NCI-H69 (cell line): ENCODE results near the gene KIAA0513.

ENCODE experiments used
- DNase-seq: peaks from one replicate; lab custom pipeline; 2025; lab: John Stamatoyannopoulos, UW

KIAA0513 gene

DNA sequence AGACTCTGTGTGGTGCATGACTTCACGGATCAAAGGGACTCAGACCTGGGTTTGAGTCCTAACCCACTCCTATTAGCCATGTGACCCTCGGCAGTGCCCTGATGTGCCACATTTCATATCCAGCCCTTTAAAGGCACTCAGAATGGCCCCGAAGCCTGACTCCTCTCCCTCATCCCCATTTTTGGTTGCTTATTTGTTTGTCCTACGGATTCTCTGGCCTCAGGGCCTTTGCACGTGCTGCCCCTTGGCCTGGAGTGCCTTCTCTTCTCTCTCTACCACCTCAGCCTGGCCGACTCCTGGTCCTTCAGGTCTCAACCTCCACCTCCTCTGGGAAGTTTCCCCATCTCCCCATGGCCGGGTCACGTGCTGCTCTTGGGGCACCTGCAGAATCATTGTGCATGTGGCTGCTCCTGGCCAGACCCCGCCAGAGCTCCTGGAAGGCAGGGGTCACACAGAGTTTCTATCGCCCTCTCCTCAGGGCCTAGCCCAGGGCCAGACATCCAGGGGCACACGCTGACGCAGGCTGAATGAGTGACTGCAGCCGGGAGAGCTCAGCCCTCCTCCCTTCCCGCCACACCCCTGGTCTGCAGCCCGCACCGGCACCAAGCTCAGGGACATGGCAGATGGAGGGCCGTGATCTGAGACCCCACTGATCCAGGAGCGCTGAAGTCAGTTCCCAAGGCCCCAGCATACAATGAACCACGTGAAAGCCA is 106.6 kb downstream of the KIAA0513 start:
- DNase-seq, result no peak

DNA sequence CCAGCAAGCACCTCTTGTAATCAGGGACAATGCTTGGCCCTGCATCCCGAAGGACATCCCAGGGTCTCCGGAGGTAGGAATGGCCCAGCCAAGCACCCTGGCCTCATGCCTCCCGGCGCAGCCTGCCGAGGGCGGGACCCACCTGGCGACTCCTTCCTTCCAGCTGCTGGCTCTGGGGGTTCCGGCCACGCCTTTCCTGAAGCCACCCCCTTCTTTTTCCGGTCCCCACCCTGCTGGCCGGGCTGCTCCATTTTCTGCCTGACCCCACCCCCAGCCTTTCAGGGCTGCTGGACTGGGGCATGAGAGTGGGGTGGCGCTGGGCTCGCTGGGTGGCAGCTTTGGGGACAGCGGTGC is 107.2 kb downstream of the KIAA0513 start:
- no peak for DNase-seq

DNA sequence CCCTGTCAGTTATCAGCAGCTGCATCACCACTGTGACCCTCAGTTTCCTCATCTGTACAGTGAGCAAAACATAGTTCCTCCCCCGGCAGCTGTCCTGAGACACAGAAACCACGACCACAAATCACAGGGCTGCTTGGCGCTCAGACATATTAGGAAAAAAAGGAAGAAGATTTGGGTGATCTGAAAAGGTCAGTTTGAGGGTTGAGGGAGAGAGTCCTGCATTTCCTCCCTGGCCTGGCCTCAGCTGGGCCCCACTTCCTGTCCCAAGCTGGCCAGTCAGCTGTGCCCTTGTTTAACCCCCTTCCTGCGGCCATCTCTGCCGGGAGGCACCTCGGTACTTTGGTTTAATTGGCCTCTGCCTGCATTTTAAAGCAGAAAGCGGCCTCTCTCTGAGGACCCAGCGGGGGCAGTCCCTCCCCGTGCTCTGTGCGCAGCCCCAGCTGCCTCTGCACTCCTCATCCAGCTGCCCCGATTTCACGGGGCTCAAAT is 108.7 kb downstream of the KIAA0513 start:
- DNase-seq, result no peak

DNA sequence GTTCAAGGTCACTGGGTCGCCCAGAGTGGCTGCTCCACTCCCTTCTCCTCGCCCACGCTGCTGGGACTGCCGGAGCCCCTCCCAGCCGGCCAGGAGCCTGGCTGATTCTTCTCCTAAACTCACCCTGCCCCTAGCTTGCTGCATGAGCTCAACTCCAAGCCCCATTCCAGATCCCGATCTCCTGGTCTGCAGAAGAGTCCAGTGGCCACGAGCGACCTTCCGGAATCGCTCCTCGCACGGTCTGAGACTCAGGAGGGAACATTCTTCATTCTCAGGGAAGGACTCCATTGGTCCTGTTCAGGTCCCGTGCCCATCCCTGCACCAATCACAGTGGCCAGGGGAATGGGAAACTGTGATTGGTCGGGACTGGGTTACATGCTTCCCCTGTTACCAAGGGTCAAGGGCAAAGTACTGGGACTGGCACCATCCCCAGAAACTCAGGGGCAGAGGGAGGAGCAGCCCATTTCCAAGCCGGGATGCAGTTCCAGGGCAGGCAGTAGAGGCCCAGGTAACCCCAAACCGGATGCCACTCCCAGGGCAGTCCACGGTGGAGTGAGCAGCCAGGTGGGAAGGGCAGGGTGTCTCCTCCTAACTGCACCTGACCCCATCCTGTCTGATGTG is 109.2 kb downstream of the KIAA0513 start:
- DNase-seq, result no peak

DNA sequence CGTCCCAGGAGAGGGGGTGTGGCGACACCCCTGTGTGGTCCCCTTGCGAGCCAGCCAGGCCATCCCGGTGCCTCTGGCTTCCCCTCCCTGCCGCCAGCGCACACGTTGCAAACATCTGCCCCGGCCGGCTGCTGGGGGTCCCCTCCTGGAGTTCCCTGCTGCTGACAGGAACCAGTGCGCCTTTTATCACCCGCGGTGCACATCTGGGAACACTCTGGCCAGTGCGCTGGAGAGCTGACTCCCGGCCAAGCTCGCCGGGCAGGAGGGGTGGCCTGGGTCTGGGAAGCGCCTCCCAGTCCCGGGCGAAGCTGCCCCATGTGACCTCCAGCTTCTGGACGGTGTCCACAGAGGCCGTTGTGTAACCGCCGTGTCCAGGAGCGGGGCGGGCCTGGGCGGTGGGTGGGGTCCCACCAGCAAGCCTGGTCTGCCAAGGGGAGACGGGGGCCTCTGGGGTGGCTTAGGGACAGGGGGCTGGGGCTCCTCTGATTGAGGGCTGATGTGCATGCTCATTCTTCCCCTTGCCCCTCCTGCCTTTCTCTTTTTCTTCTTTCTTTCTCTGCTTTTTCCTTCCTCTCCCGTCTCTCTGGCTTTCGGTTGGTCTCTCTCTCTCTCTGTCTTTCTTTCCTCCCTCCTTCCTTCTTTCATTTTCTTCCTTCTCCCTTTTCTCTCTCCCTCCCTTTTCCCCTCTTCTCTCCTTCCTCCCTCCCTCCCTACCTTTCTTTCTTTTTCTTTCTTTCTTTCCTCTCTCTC is 109.9 kb downstream of the KIAA0513 start:
- no peak for DNase-seq

DNA sequence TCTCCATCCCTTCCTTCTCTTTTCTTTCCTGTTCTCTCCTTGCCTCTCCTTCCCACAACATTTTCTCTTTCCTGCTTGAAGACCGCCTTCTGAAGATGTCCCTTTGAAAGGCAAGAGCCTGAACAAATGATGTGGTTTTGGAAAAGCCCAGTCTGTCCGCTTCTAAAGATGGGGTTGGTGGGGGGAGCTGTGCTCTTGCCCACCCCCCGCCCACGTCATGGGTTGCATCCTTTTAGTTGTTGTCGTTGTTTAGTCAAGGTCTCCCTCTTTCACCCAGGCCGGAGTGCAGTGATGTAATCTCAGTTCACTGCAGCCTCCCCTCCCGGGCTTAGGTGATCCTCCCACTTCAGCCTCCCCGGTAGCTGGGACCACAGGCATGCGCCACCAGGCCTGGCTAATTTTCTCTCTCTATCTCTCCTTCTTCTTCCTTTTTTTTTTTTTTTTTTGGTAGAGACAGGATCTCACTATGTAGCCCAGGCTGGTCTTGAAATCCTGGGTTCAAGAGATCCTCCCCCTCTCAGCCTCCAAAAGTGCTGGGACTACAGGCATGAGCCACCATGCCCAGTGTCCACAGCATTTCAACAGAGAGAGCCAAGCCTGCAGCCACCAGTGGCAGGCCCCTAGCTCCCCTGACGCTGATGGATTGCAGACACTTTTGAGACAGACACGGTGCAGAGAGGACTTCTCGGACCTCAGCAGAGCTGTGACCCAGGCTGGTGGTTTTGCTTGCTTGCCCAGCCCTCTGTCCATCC is 110.7 kb downstream of the KIAA0513 start:
- no peak for DNase-seq

DNA sequence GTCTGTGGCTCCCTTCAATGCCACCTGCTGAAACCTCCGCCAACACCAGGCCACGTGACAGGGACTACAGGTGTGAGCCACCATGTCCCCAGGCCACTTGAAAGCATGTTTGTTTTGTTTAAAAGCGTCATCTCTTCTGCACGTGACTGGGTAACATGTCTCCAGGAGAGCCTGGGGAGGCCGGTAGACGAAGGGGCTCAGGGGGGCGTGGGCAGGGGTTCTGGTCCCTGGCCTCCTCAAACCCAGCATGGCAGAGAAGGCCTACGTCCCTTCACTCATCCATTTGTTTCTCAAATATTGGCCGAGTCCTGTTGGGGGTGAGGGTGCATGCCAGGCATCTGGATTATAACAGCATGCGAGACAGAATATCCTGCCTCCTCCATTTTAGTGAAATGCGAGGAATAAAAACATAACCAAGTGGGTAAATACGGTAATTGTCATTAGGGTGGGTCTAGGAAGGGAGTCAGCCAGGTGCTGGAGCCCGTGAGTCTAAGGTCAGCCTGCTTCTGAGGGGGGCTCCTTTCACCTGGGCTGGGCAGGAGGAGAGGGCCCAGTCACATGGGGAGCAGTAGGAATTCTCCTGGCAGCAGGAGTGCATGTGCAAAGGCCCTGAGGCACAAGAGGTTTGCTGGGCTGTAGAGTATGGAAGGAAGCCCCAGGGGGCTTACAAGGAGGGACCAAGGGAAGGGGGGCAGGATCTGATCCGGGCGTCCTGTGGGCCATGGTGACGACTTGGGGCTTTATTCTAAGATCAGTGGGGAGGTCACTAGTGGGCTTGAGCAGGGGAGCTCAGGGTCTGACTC is 111.4 kb downstream of the KIAA0513 start:
- peak; percentile 67 for DNase-seq

DNA sequence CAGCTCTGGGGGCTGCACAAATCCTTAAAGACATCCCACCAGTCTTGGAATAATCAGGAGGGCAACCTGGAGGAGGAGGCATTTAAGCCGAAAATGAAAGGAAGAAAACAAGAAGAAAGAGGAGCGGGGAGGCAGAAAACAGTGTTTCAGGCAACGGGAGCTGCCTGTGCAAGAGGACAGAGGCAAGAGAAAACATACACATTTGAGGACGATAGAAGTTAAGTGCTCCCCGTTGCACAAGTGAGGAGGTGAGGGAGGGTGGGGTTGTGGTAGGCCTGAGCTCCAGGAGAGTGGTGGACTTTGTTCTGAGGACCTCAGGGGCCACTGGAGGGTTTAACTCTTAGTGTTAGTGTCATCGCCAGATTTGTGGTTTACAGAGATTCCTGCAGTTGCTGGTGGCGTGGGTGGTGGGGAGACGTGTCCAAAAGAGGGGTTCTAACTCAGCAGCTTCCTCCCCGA is 112.3 kb downstream of the KIAA0513 start:
- DNase-seq, result no peak

DNA sequence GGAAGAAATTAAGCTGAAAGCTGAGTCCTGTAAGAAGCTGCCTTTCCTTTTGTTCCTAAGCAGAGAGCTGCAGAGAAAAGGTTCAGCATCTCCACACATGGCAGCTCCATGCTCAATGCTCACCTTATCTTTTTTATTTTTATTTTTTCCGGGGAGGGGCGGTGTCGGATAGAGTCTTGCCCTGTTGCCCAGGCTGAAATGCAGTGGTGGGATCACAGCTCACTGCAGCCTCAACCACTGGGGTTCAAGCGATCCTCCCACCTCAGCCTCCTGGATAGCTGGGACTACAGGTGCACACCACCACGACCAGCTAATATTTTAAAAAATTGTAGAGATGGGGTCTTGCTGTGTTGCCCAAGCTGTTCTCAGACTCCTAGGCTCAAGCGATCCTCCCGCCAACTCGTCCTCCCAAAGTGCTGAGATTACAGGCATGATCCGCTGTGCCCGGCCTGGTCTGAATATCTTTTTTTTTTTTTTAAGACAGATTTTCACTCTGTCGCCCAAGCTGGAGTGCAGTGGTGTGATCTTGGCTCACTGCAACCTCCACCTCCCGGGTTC is 112.9 kb downstream of the KIAA0513 start:
- DNase-seq, result no peak

DNA sequence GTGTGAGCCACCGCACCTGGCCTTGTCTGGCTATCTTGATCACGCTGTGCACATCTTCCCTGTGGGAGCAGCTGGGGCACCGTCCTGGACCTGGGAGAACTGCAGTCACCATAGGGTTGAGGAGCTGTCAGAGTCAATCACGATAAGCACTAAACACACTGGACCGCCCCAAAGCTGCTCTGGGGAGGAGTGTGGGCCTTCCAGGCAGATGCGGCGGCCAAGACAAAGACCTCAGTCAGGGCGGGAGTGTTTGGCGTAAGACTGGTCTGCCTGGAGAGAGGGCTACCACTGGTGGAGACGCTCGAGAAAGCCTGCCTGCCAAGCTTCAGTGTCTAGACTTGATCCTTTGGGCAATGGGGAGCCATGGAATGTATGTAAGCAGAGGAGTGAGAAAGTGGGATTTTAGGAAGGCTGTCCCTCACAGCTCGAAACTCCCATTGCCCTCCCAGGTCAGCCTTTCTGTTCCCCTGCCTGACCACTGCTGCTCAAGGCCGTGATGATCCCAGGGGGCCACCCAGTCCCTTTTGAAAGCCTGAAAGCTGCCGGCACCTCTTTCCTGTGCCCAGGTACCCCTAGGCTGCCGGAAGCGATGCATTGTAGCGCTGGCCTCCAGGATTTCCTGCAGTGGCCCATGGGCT is 114.0 kb downstream of the KIAA0513 start:
- no peak for DNase-seq

DNA sequence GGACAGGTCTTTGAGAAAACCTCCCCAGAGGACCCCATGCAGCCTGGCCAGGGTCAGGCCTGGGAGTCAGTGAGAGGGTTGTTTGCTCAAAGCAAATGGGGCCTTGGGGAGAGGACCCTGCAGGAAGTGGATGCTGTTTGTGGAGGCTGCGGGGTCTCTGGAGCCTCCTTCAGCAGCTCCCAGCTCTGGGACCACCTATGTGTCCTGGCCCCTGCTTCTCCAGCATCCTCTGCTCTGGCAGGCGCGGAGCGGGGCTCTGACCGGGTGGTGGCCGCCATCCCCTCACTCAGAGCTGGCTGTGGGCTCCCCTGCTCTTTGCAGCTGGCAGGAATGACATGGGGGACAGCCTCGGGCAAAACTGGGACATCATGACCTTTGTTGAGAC is 114.5 kb downstream of the KIAA0513 start:
- no peak for DNase-seq

DNA sequence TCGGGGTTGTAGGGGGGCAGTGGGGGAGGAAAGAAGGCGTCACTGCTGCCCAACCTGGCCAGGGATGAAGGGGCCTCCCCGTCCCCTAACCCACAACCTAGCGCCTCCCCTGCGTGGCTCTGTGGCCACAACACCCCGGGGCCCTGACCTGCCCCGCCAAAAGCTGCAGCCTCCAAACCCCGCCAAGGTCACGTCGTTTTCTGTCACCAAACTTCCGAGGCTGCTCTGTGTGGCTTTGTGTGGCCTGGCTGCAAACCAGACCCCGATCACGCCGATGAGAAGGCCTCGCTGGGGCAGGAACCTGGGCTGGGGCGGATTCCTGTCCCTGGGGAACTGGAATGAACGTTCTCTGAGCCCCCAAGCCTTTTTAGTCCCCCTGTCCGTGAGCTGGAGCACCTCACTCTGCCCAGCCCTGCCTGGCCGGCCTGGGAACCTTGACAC is 115.2 kb downstream of the KIAA0513 start:
- no peak for DNase-seq
